Measurements from ENCODE around the gene LYPD5.
A peak's percentile ranks its signal among the peaks of the same experiment; 100 is the strongest.
"Not testable (repeated sequence)": the region's sequence is repeated elsewhere in the genome, so short reads cannot be mapped to it uniquely, and the experiment has no call there.

The LYPD5 gene

GRCh38 chr19:43777163-43777695 is 25.0 kb downstream of the LYPD5 start:
- peak; percentile 79 for DNase-seq

DNA sequence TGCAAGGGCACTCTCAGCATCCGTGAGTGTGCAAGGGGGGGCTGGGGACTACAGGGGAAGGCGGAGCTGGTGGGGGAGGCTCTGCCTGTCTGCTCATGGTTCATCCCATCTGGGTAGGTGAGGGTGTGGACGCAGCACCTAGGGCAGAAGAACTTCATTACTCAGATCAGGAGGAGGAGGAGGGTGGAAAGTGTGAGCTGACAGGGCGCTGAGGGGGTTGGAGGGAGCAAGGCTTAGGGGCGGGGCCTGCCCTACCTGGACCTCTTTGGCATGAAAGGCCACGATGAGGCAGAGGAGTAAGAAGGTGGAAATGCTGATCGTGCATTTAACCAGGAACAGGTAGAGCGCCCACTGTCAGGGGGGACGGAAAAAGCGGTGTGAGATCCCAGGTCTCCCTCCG is 26.0 kb downstream of the LYPD5 start:
- DNase-seq, result no peak

DNA sequence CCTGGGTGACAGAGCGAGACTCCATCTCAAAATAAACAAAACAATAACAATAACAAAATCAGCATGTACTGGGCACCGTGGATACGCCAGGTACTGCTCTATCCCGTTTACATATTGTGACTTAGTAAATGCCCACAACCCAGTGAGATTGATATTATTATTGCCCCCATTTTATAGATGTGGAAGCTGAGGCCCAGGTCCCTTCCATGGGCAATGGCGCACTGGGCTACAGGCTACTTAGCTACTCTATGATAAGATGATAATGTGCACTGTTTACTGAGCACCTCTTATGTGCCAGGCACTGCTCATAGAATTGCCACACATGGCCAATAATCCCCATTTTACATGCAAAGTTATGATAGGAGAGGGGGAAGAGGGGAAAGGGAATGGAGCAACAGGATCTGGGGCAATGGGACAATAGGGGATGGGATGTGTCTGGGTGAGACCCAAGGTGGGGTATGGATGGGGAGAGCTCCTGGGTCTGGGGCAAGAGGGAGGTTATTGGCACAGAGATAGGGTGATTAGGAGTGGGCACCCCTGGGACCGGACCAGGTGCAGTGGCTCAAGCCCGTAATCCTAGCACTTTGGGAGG is 26.9 kb downstream of the LYPD5 start:
- DNase-seq, result no peak

DNA sequence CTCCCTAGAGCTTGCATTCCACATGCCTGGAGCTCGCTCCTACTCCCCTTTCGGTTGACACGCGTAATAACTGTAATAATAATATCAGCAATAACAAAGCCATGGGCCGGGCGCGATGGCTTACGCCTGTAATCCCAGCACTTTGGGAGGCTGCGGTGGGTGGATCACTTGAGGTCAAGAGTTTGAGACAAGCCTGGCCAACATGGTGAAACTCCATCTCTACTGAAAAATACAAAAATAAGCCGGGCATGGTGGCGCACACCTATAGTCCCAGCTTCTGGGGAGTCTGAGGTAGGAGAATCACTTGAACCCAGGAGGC is 27.3 kb downstream of the LYPD5 start:
- not testable (repeated sequence) for DNase-seq

- peak; percentile 71 for DNase-seq
Observed at GRCh38 chr19:43774103-43774939, 27.9 kb downstream of the LYPD5 start.

DNA sequence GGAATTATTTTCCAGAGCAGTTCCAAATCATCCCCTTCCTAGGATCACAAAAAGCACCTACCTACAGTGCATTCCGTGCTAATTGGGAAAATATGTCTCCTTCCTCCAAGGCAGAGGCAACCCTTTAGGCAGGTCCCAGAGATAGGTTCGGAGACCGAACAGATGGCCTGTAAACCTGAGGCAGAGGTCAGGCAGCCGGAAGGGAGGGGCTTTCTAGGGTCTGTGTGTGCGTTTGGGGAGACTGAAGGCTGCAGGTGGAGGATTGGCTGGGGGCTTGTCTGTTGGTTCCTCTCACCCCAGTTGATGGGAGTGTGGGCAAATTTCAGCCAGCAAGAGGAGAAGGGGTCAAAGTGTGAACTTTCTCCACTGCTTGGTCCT is 28.5 kb downstream of the LYPD5 start:
- no peak for DNase-seq

DNA sequence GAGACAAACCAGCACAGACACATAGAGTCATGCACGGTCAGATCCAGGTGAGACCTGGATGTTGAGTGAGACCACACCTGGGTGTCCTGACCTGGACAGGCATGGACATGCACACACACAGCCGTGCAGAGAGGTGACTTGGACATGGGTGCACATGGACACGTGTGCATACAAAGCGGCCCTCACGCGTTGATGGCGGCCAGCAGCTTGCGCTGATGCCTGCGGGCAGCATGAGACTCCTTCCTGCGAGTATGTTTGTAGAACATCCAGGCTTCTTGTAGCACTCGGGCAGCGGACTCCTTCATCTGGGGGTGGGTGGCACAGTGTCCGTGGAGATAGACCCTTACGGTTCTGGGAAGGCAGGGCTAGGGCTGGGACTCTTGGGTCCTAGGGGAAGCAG is 33.0 kb downstream of the LYPD5 start:
- DNase-seq, result no peak

GRCh38 chr19:43768273-43769050 is 33.8 kb downstream of the LYPD5 start:
- DNase-seq, result no peak

DNA sequence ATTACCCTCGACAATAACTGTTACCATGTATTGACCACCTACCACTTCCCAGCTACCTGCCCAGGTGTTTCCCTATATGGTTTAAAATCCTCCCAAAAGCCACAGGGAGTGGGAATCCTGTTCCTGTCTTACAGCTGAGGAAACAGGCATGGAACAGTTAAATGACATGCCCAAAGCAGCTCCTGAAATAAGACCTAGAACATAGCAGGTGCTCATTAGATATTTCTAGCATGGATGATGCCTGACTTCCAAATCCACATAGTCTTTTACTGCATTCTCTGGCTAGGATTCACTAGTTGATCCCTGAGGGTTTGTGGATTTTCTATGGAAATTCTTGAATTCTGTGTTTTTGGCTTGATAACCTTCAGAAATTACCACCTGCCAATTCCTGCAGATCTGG is 34.4 kb downstream of the LYPD5 start:
- DNase-seq, result no peak

GRCh38 chr19:43767316-43767715 is 34.9 kb downstream of the LYPD5 start:
- no peak for DNase-seq

DNA sequence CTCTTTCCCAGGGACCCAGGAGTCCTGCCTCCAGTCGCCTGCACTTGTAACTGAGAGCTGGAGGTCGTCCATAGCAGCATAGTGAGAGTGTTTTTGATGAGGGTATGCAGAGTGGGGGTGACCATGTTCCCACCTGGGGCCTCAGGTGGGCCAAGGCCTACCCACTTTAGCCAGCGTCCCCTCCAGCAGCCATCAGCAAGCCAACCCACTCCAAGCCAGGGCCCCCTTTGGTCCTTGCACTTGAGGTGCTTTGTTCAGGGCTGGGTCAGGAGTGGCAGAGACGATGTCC is 35.5 kb downstream of the LYPD5 start:
- no peak for DNase-seq

GRCh38 chr19:43765109-43765876 is 37.0 kb downstream of the LYPD5 start:
- peak; percentile 97 for DNase-seq

DNA sequence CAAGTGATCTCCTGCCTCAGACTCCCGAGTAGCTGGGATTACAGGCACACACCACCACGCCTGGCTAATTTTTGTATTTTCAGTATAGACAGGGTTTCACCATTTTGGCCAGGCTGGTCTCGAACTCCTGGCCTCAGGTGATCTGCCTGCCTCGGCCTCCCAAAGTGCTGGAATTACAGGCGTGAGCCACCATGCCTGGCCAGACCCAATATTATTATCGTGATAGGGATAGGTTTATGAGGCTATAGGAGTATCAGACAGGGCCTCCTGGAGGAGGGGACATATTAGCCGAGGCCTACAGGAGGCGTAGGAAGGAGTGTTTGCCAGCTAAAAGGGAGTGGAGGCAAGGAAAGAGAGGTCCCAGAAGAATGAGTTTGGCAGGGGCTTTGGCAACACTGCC is 37.6 kb downstream of the LYPD5 start:
- DNase-seq, result not testable (repeated sequence)

GRCh38 chr19:43763473-43763939 is 38.7 kb downstream of the LYPD5 start:
- DNase-seq, result no peak

DNA sequence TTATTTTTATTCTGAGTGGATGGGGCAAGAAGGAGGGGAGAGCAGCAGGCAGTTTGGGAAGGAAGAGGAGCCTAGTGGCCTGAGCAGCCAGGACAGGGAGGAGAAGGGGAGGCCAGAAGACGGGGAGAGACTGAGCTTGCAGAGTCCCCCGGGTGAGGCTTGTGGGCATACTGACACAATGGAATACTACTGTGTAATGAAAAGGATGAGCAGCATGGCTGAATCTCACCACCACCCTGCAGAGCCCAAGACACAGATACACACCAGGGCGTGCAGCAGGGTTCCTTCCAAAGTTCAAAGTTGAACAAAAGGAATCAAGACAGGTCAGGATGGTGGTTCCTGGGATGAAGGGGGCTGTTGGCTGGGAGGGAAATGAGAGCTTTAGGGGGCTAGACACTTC is 39.4 kb downstream of the LYPD5 start:
- DNase-seq, result no peak

GRCh38 chr19:43760941-43761340 is 41.3 kb downstream of the LYPD5 start:
- peak; percentile 73 for DNase-seq

DNA sequence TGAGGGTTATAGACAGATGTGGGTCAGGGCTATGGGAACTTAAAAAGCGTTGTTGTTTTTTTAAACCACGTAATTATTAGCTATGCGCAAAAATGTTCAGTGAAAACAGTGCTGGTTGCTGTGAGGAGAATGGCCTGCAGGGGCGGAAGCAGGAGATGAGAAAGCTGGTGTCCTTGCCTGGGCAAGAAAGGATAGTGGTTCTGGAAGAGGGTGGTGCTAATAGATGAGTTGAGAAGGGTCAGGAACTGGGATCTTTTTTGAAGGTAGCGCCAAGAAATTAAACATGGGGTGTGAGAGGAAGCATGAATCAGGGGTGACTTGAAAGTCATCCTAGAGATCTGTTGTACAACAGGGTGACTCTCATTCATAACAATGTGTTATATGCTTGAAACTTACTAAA is 42.7 kb downstream of the LYPD5 start:
- DNase-seq, result peak; percentile 71

DNA sequence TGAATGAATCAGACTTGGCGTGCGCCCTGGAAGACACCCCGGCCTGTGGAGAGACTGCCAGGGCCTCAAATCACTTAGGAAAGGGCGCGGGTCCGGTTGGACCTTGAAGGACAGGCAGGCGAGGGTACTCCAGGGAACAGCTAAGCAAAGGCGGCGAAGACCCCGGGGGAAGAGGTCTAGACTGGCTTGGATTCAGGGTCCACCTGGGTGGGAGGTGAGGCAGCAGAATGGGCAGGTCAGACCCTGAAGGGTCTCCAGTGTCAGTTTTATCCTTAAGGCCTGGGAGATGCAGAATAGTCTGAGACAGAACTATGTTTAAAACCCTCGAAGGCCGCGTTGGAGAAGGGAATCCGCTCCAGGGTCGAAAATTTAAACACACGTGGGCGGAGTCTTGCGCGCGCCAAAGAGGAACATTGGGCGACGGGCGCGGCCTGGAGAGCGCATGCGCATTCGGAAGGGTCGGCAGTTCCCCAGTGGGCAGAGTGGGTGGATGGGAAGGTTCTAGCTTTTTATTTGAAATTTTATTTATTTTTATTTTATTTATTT is 46.9 kb downstream of the LYPD5 start:
- DNase-seq, result peak; percentile 79

DNA sequence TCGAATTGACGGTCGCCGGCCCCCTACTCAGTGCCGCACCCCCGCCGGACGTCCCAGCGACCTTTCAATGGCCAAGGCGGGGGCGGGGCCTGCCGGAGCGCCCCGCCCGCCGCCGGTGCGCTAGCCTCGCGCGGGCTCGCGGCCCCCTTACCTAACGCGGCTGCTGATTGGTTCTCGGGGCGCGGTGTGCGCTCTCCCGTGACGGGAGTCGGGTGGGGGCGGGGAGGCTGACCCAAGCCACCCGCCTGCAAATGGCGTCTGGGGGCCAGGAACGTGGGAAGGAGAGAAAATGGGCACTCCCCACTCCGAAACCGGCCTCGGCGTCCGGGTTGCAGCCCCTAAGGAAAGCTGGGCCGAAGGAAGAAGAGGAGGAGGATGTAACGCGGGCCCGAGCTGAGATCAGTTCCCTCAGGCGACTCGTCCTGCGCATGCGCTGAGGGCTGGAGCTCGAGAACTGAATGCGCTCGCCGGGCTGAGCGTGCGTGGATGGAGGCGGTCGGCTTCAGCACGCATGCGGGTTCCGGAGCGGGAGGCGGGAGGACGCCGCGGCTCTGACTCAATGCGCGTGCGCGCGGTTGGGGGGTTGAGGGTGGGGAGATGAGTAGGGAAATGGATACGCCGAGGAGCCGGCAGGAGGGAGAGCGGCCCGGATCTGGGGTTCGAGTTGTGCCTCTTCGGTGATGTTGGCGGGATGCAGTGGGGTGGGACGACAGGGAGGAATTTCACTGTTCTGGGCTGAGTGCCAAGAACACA is 47.6 kb downstream of the LYPD5 start, which contains the start of gene SMG9:
Gene SMG9, minus strand, starts transcription at position 460 of the 753 bp plus-strand sequence. CDS start 4,221 bp downstream, outside the sequence.
- peak; percentile 99 for DNase-seq

- no peak for DNase-seq
Observed at GRCh38 chr19:43754253-43754502, 48.1 kb downstream of the LYPD5 start.

GRCh38 chr19:43752287-43752875 is 49.9 kb downstream of the LYPD5 start:
- no peak for DNase-seq
